ENCODE data around the gene GGT1. TPM values are rescaled to one million over a fixed set of nuclear protein-coding genes. Genes with fewer than 3 reads are reported as not detected.

The GGT1 gene
- total RNA-seq, 1 experiment from 2014 or later: 0.63 TPM

DNA sequence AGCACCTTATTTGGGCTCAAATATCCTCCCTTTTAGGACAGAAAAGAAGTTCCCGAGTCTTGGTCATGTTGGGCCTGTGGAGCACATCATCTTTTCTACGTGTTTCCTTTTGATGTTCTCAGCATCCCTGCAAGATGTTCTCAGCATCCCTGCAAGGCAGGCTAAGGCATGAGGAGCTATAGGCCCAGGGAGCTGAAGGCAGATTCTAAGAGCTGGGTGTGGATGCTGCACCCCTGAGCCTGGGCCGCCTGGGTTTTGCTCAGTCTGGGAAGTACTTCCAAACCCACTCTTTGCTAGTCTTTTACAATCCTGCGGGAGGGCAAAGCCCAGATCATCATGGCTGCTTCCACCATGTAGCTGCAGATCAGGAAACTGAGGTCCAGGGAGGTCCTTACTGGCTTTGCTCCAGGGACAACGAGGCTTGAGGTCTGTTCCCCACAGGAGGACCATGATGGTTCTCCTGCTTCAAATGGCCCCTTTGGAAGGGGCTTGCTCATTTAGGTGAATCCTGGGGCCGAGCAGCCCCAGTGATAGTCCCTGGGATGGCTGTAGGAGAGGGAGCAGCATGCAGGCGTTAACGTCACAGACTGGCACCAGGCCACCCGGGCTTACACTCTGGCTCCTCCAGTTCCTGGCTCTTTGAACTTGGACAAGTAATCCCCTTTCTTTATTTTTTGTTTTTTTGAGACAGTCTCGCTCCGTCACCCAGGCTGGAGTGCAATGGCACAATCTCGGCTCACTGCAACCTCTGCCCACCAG is 20.8 kb upstream of the GGT1 start:
- Mint-ChIP-seq H3K27ac (ENCODE audit: low read depth, unreplicated experiment) (no peak overlapping the region), H3K4me3 (ENCODE audit: unreplicated experiment) (no peak overlapping the region), H3K36me3 (ENCODE audit: insufficient read depth, unreplicated experiment) (peaks cover 16% of the 10 kb centered on the region), H3K4me1 (ENCODE audit: insufficient read depth, unreplicated experiment) (peaks cover 17% of the 10 kb centered on the region), H3K9me3 (ENCODE audit: unreplicated experiment) (no peaks in the 10 kb centered on the region), H3K27me3 (ENCODE audit: insufficient read depth, unreplicated experiment) (no peaks in the 10 kb centered on the region)
- ChIA-PET CTCF (no interaction called here), POLR2A (no interaction called here)
- TF ChIP-seq, protein P1, sequence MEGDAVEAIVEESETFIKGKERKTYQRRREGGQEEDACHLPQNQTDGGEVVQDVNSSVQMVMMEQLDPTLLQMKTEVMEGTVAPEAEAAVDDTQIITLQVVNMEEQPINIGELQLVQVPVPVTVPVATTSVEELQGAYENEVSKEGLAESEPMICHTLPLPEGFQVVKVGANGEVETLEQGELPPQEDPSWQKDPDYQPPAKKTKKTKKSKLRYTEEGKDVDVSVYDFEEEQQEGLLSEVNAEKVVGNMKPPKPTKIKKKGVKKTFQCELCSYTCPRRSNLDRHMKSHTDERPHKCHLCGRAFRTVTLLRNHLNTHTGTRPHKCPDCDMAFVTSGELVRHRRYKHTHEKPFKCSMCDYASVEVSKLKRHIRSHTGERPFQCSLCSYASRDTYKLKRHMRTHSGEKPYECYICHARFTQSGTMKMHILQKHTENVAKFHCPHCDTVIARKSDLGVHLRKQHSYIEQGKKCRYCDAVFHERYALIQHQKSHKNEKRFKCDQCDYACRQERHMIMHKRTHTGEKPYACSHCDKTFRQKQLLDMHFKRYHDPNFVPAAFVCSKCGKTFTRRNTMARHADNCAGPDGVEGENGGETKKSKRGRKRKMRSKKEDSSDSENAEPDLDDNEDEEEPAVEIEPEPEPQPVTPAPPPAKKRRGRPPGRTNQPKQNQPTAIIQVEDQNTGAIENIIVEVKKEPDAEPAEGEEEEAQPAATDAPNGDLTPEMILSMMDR (IDR thresholded peaks at IDR 0.05; ENCODE audit: unreplicated experiment): no peak
- BruUV-seq (replicated peaks): no TSS peak
- intact Hi-C loops (cut with micrococcal nuclease): no loop called here
- no peak for DNase-seq (ENCODE audit: unreplicated experiment)

DNA sequence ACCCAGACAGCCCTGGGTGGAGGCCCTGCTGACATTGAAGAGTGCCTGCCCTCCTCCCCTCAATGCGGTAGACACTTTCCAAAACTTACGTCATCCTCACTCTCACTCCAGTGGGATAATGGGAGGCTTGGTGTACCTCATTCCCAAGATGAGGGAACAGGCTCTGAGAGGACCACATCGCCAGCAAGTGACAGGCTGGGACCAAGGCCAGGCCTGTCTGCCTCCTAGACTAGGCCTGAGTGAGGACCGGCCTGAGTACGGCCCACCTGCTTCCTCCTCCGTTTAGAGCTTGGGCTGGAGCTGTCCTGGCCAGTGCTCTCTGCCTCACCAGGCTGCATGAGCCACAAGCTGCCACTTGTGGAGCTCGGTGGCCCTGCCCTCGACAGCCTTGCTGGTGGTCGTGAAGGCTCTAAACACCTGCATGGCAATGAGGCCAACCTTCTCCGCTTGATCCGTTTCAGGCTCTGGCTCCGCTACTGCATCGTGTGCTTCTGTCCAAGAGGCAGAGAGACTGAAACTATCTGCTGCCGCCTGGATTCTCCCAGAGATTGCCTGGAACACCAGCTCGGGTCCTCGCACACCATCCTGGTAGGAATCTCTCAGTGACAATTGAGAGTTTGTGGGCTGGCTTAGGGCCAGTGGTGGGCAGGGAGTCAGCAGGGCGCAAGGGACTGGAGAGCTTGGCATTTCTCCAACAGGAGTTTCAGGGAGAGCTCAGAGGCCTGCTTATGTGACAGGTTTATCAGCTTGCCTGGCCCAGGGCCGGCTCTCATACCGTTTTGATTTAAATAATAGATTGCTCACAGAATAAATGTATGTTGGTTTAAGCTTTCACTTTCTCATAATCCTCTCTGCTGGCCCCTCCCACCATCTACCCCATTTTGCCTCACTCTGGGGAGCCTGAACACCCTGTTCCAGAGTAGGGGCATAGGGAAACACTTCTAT is 19.5 kb upstream of the GGT1 start:
- TF ChIP-seq, protein P1 (IDR thresholded peaks at IDR 0.05; ENCODE audit: unreplicated experiment): no peak
- POLR2A ChIA-PET: interaction anchor here (0.9 to 1.4 kb wide), 2 partner anchors 11 to 20 kb away, joined by 4 to 5 read pairs; no protein-coding TSS in a partner anchor
- intact Hi-C loops (cut with micrococcal nuclease): no loop called here

GRCh38 chr22:24584166-24584790 is 18.7 kb upstream of the GGT1 start:
- H3K27ac Mint-ChIP-seq (ENCODE audit: low read depth, unreplicated experiment): no peak overlapping the region
- no peaks in the 10 kb centered on the region for H3K27me3 Mint-ChIP-seq (ENCODE audit: insufficient read depth, unreplicated experiment)
- POLR2A ChIA-PET: interaction anchor here (0.9 to 1.4 kb wide), 2 partner anchors 11 to 20 kb away, joined by 4 to 5 read pairs; no protein-coding TSS in a partner anchor
- no TSS peak for BruUV-seq (replicated peaks)
- no peaks in the 10 kb centered on the region for H3K9me3 Mint-ChIP-seq (ENCODE audit: unreplicated experiment)
- no peaks in the 10 kb centered on the region for H3K36me3 Mint-ChIP-seq (ENCODE audit: insufficient read depth, unreplicated experiment)
- intact Hi-C loops (cut with micrococcal nuclease): no loop called here
- H3K4me3 Mint-ChIP-seq (ENCODE audit: unreplicated experiment): no peak overlapping the region
- TF ChIP-seq, protein P1 (IDR thresholded peaks at IDR 0.05; ENCODE audit: unreplicated experiment): no peak
- no peak for DNase-seq (ENCODE audit: unreplicated experiment)
- CTCF ChIA-PET: interaction anchor here (0.7 kb wide), 1 partner anchor 16 kb away, joined by 3 read pairs; no protein-coding TSS in a partner anchor
- peaks cover 8% of the 10 kb centered on the region for H3K4me1 Mint-ChIP-seq (ENCODE audit: insufficient read depth, unreplicated experiment)

More for the DNA sequence above, 19.5 kb upstream of the GGT1 start:
- Mint-ChIP-seq H3K36me3 (ENCODE audit: insufficient read depth, unreplicated experiment) (peaks cover 3% of the 10 kb centered on the region), H3K9me3 (ENCODE audit: unreplicated experiment) (no peaks in the 10 kb centered on the region), H3K4me3 (ENCODE audit: unreplicated experiment) (no peak overlapping the region), H3K4me1 (ENCODE audit: insufficient read depth, unreplicated experiment) (peaks cover 13% of the 10 kb centered on the region), H3K27me3 (ENCODE audit: insufficient read depth, unreplicated experiment) (no peaks in the 10 kb centered on the region), H3K27ac (ENCODE audit: low read depth, unreplicated experiment) (no peak overlapping the region)
- DNase-seq (ENCODE audit: unreplicated experiment): no peak
- CTCF ChIA-PET: interaction anchor here (0.6 kb wide), 1 partner anchor 74 kb away, joined by 3 read pairs; no protein-coding TSS in a partner anchor
- no TSS peak for BruUV-seq (replicated peaks)

Data from MCF 10A (cell line).